B cell (primary cell): ENCODE measurements around the gene TUBGCP2. TPM values are rescaled to one million over a fixed set of nuclear protein-coding genes. Genes with fewer than 3 reads are reported as not detected.
A peak's percentile ranks its signal among the peaks of the same experiment; 100 is the strongest.

Experiments used
- ATAC-seq: fragments of 200-7000 bp; cut with Tn5 transposase; one replicate; pipeline ENCODE4 v1.10.0; 2021; ENCODE audit warnings: low read depth, mild to moderate bottlenecking, moderate number of reproducible peaks, moderate library complexity
- CTCF ChIA-PET: fragments of 350-600 bp; sonication (Branson Sonifier 250); formaldehyde crosslinking; loops from one replicate; lab custom pipeline; 2021; ENCODE audit warnings: antibody characterized with exemption, inconsistent platforms; lab: Charles Lee
- POLR2A ChIA-PET: fragments of 350-600 bp; sonication (Branson Sonifier 250); formaldehyde crosslinking; loops from one replicate; lab custom pipeline; 2021; ENCODE audit warnings: antibody characterized with exemption; lab: Charles Lee
- DNase-seq: peaks from one replicate; pipeline ENCODE4 v3.0.0; 2013
- H2AFZ ChIP-seq: 2 replicates; pipeline ENCODE4 v1.6.1; 2012; ENCODE audit warnings: mild to moderate bottlenecking, low read depth, low read length; ENCODE audit not compliant: insufficient read depth, poor library complexity, severe bottlenecking
- H3K27ac ChIP-seq, 2 donors: 1 replicate in 1 of 2; 2 replicates in 1 of 2; pipeline ENCODE4 v1.5.1; 2012 to 2013; ENCODE audit warnings: low read length in 2 of 2, mild to moderate bottlenecking in 2 of 2, moderate library complexity in 1 of 2
- H3K27me3 ChIP-seq, 4 experiments: fragments of 200-600 bp in 1 of 4; sonication (generic) in 1 of 4; replicated peaks in 1 of 4; 1 replicate in 2 of 4; 2 replicates in 2 of 4; pipeline versions ENCODE4 v1.6.1 to v1.7.0; 2013 to 2016; ENCODE audit warnings: low read length in 3 of 4, mild to moderate bottlenecking in 2 of 4, mixed read lengths in 1 of 4, moderate library complexity in 1 of 4; ENCODE audit not compliant: insufficient read depth in 4 of 4, control insufficient read depth in 3 of 4; ENCODE audit errors: control extremely low read depth in 1 of 4
- H3K36me3 ChIP-seq, 2 experiments: replicated peaks in 1 of 2; 1 replicate in 1 of 2; 2 replicates in 1 of 2; pipeline versions ENCODE4 v1.6.1 to v1.7.1; 2013; ENCODE audit warnings: low read length in 1 of 2; ENCODE audit not compliant: insufficient read depth in 2 of 2, control insufficient read depth in 1 of 2; ENCODE audit errors: control extremely low read depth in 1 of 2, extremely low read depth in 1 of 2
- H3K4me1 ChIP-seq, 2 donors: fragments of 200-600 bp in 1 of 2; sonication (generic) in 1 of 2; 1 replicate in 1 of 2; 2 replicates in 1 of 2; pipeline versions ENCODE4 v1.5.1 to v1.6.1; 2013 to 2017; ENCODE audit warnings: low read length in 2 of 2; ENCODE audit not compliant: control insufficient read depth in 2 of 2, insufficient read depth in 2 of 2
- H3K4me2 ChIP-seq: replicated peaks from 2 replicates; pipeline ENCODE3; 2012; ENCODE audit warnings: mild to moderate bottlenecking, low read depth, low read length; ENCODE audit not compliant: poor library complexity, severe bottlenecking
- H3K4me3 ChIP-seq, 5 experiments: fragments of 200-600 bp in 1 of 5; sonication (generic) in 1 of 5; 1 replicate in 3 of 5; 2 replicates in 2 of 5; pipeline versions ENCODE4 v1.5.1 to v1.7.0; 2011 to 2016; ENCODE audit warnings: low read length in 4 of 5, mild to moderate bottlenecking in 4 of 5, low read depth in 2 of 5, control low read depth in 1 of 5, moderate library complexity in 1 of 5; ENCODE audit not compliant: insufficient read depth in 1 of 5; ENCODE audit errors: control extremely low read depth in 1 of 5, extremely low read depth in 1 of 5
- H3K79me2 ChIP-seq: fragments of 200-600 bp; sonication (generic); one replicate; pipeline ENCODE4 v1.6.0; 2016; ENCODE audit warnings: low read length; ENCODE audit not compliant: control insufficient read depth, insufficient read depth
- H3K9ac ChIP-seq: fragments of 200-600 bp; sonication (generic); 2 replicates; pipeline ENCODE4 v1.6.1; 2017; ENCODE audit warnings: mild to moderate bottlenecking, low read length, moderate library complexity
- H3K9me3 ChIP-seq, 3 donors: one replicate each; pipeline versions ENCODE4 v1.6.1 to v1.7.1; 2013; ENCODE audit warnings: low read length in 2 of 3; ENCODE audit not compliant: control insufficient read depth in 2 of 3, insufficient read depth in 1 of 3; ENCODE audit errors: control extremely low read depth in 1 of 3
- H4K20me1 ChIP-seq: 2 replicates; pipeline ENCODE4 v1.6.0; 2012; ENCODE audit warnings: mild to moderate bottlenecking, low read length; ENCODE audit not compliant: insufficient read depth, control insufficient read depth, poor library complexity, severe bottlenecking
- H3K27ac Mint-ChIP-seq: one replicate; pipeline ENCODE4 v1.8.0; 2021; ENCODE audit warnings: mixed read lengths
- H3K27me3 Mint-ChIP-seq: one replicate; pipeline ENCODE4 v1.8.0; 2021; ENCODE audit warnings: mixed read lengths
- H3K4me1 Mint-ChIP-seq: one replicate; pipeline ENCODE4 v1.8.0; 2021; ENCODE audit warnings: mixed read lengths
- H3K4me3 Mint-ChIP-seq: one replicate; pipeline ENCODE4 v1.8.0; 2021; ENCODE audit warnings: mixed read lengths
- H3K9me3 Mint-ChIP-seq: one replicate; pipeline ENCODE4 v1.8.0; 2022; ENCODE audit warnings: mixed read lengths; ENCODE audit not compliant: insufficient read depth
- EZH2 ChIP-seq: IDR thresholded peaks from 2 replicates; pipeline ENCODE4 v1.6.1; 2012; ENCODE audit warnings: borderline replicate concordance, low read depth, mild to moderate bottlenecking, moderate library complexity, low read length; ENCODE audit not compliant: insufficient read depth, poor library complexity, severe bottlenecking
- WGBS: methylation state at CpG from one replicate; pipeline ENCODE4 v1.1.5; 2013; ENCODE audit warnings: missing lambda C conversion rate; ENCODE audit not compliant: insufficient coverage; 5-methylcytosine and 5-hydroxymethylcytosine counted together
- intact Hi-C: fragments of 100-400 bp; cut with micrococcal nuclease; formaldehyde crosslinking; loops from one replicate; pipeline ENCODE4 v1.10.0; 2022
- polyA plus RNA-seq: library from polyadenylated mRNA; depleted of rRNA; stranded (reverse); fragments of >200 nt; gene quantifications from 2 replicates; pipeline ENCODE4 v1.2.3, GENCODE V29; 2012
- total RNA-seq, 2 donors: library from RNA; stranded (reverse); fragments of 120-200 nt in 1 of 2; gene quantifications; 1 replicate in 1 of 2; 2 replicates in 1 of 2; pipeline versions ENCODE4 v1.2.3 to v1.2.4, GENCODE V29; 2013 to 2022
- TF ChIP-seq, protein P1 (sequence below): fragments of 200-600 bp; IDR thresholded peaks from one replicate; pipeline ENCODE4 v1.8.0; 2022; ENCODE audit warnings: antibody characterized with exemption, mild to moderate bottlenecking

The TUBGCP2 gene
- total and polyA plus RNA-seq, 2 donors (not counting 1 experiment from before 2014, with no cell fraction given) = 50.3 to 90.3 TPM

DNA sequence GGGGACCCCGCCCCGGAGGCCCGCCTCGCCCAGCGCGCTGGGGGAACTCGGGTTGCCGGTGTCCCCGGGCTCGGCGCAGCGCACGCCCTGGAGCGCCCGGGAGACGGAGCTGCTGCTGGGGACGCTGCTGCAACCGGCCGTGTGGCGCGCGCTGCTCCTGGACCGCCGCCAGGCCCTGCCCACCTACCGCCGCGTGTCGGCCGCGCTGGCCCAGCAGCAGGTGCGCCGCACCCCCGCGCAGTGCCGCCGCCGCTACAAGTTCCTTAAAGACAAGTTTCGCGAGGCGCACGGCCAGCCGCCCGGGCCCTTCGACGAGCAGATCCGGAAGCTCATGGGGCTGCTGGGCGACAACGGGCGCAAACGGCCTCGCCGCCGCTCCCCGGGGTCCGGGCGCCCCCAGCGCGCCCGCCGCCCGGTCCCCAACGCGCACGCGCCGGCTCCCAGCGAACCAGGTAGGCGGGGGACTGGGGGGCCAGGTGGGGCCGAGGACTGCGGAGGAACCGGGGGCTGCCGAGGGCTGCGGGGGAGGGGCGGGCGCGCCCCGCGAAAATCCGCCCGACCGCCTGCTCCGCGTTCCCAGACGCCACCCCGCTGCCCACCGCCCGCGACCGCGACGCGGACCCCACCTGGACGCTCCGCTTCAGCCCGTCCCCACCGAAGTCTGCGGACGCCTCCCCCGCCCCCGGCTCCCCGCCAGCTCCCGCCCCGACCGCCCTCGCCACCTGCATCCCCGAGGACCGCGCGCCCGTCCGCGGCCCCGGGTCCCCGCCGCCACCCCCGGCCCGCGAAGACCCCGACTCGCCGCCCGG, 78.1 kb downstream of the TUBGCP2 start:
- H3K4me3 Mint-ChIP-seq = peak overlapping the region; percentile 81
- ChIA-PET CTCF (no interaction called here), POLR2A (no interaction called here)
- H3K36me3 ChIP-seq = no peaks in the 10 kb centered on the region
- DNase-seq (peak; percentile 82), ATAC-seq (peak; percentile 64)
- H3K27ac Mint-ChIP-seq = no peak overlapping the region
- H3K4me2 ChIP-seq = peak overlapping the region; percentile 89
- intact Hi-C loops = no loop called here
- peaks cover 41% of the 10 kb centered on the region for H3K27me3 Mint-ChIP-seq
- peaks cover 27 to 29% of the 10 kb centered on the region in 2 donors for H3K4me1 ChIP-seq
- peaks cover 22% of the 10 kb centered on the region for H3K4me1 Mint-ChIP-seq
- no peaks in the 10 kb centered on the region for H3K9me3 Mint-ChIP-seq
- H3K9me3 ChIP-seq = peaks cover 0 to 18% (median 0%) of the 10 kb centered on the region in 3 donors
- H4K20me1 ChIP-seq = no peaks in the 10 kb centered on the region
- H3K4me3 ChIP-seq = peak overlapping the region in 2 of 5 experiments; percentile 29 to 51
- peak overlapping the region; percentile 70 for H2AFZ ChIP-seq
- no peak overlapping the region for H3K27ac ChIP-seq
- H3K9ac ChIP-seq = peak overlapping the region; percentile 52
- H3K27me3 ChIP-seq = peaks cover 0 to 56% (median 24%) of the 10 kb centered on the region in 4 experiments
- no peaks in the 10 kb centered on the region for H3K79me2 ChIP-seq
- TF ChIP-seq, protein P1, sequence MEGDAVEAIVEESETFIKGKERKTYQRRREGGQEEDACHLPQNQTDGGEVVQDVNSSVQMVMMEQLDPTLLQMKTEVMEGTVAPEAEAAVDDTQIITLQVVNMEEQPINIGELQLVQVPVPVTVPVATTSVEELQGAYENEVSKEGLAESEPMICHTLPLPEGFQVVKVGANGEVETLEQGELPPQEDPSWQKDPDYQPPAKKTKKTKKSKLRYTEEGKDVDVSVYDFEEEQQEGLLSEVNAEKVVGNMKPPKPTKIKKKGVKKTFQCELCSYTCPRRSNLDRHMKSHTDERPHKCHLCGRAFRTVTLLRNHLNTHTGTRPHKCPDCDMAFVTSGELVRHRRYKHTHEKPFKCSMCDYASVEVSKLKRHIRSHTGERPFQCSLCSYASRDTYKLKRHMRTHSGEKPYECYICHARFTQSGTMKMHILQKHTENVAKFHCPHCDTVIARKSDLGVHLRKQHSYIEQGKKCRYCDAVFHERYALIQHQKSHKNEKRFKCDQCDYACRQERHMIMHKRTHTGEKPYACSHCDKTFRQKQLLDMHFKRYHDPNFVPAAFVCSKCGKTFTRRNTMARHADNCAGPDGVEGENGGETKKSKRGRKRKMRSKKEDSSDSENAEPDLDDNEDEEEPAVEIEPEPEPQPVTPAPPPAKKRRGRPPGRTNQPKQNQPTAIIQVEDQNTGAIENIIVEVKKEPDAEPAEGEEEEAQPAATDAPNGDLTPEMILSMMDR = no peak
- no peak for TF ChIP-seq EZH2
- WGBS = 8% methylated on average over 122 of the region's 122 CpGs

DNA sequence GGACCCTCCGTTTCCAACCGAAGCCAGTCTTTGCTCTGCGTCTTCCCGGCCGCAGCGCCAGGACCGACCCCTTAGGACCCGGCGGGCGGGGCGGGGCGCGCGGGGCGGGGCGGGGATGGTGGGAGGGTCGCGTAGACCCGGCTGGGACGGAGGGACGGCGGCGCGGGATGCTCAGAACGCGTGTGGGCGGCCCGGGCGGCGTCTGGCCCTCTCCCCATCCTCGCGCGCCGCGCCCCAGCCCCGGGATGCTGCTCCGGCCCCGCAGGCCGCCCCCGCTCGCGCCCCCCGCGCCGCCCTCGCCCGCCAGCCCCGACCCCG, 78.7 kb downstream of the TUBGCP2 start, which contains the start of gene UTF1:
TSS of gene UTF1 (plus strand) at position 174 of the 318 bp plus-strand sequence. CDS start at position 246, 72 bp downstream.
- H3K4me3 Mint-ChIP-seq = peak within 1 kb of the TSS; percentile 81
- Histone ChIP-seq H3K27me3 (peaks cover 0 to 56% (median 25%) of the 10 kb centered on the region in 4 experiments), H3K79me2 (no peaks in the 10 kb centered on the region), H3K9ac (peak within 1 kb of the TSS; percentile 52), H4K20me1 (no peaks in the 10 kb centered on the region), H3K4me3 (peak within 1 kb of the TSS in 3 of 5 experiments; percentile 2 to 51 (median 29)), H3K36me3 (no peaks in the 10 kb centered on the region), H3K4me1 (peaks cover 25 to 26% of the 10 kb centered on the region in 2 donors), H2AFZ (peak within 1 kb of the TSS; percentile 70), H3K27ac (no peak within 1 kb of the TSS), H3K4me2 (peak within 1 kb of the TSS; percentile 89), H3K9me3 (peaks cover 0 to 19% (median 0%) of the 10 kb centered on the region in 3 donors)
- H3K9me3 Mint-ChIP-seq = no peaks in the 10 kb centered on the region
- ChIA-PET POLR2A (no interaction called here), CTCF (no interaction called here)
- intact Hi-C loops = no loop called here
- peaks cover 22% of the 10 kb centered on the region for H3K4me1 Mint-ChIP-seq
- TF ChIP-seq EZH2 = no peak
- TF ChIP-seq, protein P1 = no peak
- no peak within 1 kb of the TSS for H3K27ac Mint-ChIP-seq
- peaks cover 42% of the 10 kb centered on the region for H3K27me3 Mint-ChIP-seq
- peak; percentile 18 for ATAC-seq
- no peak for DNase-seq
- 3% methylated on average over 46 of the region's 49 CpGs for WGBS
